Activated CD8-positive, alpha-beta memory T cell treated with anti-CD3 and anti-CD28 coated beads for 4 hours (primary cell): ENCODE measurements around the gene GPRC5D.

Source experiments
- DNase-seq, 2 donors: peaks; one replicate each; pipeline ENCODE4 v3.0.0-alpha.2; 2020; ENCODE audit warnings: low read depth in 2 of 2

The GPRC5D gene

DNA sequence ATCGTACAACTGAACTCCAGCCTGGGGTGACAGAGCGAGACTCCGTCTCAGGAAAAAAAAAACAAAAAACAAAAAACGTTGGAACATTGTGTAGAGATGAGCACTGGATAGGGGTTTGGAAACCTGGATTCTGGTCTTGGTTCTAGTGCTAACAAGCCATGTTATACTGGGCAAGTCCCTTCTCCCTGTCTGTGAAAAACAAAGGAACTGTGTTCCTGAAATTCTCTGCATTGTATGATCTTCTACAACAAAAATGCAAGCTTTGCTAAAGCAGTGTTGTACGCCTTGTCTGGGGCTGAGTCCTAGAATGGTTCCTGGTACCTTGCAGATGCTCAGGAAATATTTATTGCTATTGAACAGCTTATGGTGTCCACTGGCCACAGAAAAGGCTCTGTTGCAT, 13.4 kb downstream of the GPRC5D start:
- DNase-seq, result no peak

DNA sequence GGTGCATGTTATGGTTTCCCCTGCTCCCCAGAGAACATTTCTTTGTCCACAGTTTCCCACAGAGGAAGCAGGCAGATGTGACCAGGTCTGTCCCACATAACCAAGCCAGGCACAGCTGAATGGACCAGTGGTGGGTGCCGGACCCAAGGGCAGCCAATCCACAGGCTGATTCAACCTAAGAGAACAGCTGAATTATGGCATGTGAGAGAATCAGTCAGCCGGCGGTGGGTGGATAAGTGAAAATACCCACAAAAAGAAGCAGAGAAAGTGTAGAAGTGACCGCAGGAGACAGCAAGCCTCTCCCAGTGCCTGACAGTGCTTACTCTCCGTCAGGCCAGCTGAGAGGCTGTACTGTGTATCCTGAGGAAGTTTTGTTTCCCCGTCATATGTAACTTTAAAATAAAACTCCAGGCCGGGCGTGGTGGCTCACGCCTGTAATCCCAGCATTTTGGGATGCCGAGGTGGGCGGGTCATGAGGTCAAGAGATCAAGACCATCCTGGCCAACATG, 14.9 kb downstream of the GPRC5D start:
- no peak for DNase-seq

DNA sequence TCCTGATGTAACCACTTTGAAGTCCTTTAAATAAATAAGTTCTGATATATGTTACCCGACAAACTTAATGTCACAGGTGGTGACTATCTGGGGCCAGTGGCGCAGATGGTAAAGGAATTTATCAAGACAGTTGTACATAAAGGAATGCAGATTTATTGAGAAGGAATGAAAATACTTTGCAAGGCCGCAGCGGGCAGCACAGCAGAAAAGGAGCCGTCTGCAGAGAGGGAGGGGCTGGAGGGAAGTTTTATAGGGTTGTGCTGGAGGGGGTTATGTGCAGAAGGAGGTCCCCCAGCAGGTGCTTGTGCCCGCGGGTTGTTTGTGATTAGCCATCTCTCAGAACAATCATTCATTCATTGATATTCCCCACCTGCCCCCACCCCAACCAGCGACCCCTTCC, 17.4 kb downstream of the GPRC5D start:
- no peak for DNase-seq

DNA sequence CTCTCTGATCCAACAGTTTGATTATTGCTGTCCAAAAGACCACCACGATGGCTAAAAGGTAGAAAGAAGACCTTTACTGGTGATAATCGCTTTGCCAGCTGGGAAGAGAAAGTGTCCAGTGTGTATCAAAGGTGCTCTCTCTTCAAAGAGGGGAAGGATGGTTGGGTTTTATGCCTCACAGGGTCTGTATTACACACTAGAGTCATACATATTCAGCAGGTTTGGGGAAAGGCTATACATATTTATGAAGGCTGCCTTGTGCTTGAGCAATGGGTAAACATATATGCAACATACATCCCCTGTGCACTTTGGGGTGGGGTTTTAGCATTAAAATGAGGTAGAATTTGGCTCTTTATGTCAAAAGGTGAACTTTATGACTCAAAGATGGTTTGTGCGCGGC, 18.2 kb downstream of the GPRC5D start:
- DNase-seq, result no peak

DNA sequence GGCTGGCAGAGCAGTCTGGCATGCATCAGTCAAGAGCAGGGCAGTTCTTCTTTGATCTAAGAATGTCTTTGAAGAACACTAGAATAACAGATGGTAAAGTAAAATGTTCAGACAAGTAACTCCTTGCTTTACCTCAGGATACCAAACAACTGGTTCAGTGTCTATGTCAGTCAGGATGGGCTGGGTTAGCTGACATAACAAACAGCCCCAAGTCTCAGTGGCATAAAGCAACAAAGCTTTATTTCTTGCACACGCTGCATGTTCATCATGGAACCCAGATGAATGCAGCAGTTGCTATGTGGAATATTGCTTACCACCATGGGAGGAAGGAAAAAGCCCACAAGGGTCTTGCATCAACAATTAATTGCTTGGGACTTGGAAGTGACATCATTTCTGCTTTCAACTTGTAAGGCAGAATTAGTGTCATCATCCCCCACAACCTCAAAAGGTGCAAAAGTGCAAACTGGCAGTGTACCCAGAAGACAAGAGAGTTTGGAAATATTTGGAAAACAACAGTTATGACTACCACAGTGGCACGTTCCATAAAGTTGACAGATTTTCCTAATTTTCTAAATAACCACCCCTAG, 21.2 kb downstream of the GPRC5D start:
- no peak for DNase-seq

DNA sequence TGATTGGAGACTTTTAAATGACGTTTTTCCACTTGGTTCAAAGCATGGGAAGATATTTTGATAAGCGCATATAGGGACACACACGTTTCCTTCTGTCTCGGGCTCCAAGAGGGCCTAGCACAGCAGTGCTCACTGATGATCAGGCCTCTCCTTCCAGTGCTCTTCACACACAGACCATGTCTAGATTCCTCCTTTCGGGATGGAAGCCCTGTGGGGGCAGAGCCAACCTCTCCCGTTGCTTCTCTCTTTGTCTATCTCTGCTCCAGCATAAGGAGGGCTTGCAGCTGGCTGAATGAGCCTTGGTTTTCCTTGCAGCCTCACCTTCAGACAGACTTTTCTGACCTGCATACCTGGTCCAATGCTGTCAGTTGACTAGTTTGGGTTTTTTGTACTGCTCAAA, 22.3 kb downstream of the GPRC5D start:
- DNase-seq, result no peak

DNA sequence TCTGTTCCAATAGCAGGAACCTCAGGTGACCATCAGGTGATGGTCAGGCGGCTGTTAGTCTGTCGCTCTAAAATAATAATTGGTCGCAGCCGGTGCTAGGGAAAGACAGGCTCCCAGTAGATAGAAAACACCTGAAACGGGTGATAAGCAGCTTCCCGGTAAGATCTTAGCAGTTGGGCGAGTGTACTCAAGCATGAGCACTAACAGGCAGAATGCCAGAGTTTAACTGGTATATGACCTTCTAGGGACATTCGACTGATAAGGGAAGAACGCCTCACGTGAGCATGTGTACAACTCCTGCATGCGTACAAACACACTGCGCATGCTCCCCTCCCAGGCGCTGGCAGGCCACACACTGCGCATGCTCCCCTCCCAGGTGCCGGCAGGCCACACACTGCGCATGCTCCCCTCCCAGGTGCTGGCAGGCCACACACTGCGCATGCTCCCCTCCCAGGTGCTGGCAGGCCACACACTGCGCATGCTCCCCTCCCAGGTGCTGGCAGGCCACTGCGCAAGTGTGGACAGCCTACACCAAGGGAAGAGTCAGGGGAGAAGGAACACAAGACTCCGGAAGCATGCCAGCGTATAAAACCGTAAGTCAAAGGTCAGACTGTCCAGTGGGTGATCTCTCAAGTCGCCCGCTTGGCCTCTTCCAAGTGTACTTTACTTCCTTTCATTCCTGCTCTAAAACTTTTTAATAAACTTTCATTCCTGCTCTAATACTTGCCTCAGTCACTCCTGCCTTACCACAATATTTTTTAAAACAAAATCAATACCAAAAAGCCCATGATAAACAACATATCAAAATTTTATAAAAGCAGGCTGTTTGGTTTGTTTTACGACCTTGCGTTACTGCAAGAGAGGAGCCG, 24.5 kb downstream of the GPRC5D start:
- DNase-seq, result peak in 1 of 2 donors; percentile 0

DNA sequence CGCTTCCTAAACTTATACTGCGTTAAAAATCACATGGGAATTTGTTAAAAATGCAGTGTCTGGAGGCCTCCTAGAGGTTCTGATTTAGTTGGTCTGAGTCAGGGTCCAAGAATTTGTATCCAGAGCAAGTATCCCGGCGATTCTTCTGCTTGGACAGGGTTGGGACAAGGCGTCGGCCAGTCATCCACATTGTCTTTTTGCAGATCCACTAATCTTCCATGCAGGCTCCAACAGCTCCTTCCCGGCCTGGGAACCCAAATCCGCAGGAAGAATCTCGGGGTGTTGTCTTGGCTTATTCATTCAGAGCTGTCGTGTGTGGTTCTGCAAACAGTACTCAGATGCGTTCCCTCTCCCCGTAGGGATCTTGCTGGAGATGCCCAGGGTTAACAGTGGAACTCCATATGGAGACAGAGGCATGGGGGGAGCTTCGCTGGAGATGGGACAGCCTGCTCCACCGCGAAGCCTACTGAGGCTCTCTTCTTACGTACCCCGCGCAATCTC, 25.3 kb downstream of the GPRC5D start:
- DNase-seq, result no peak

DNA sequence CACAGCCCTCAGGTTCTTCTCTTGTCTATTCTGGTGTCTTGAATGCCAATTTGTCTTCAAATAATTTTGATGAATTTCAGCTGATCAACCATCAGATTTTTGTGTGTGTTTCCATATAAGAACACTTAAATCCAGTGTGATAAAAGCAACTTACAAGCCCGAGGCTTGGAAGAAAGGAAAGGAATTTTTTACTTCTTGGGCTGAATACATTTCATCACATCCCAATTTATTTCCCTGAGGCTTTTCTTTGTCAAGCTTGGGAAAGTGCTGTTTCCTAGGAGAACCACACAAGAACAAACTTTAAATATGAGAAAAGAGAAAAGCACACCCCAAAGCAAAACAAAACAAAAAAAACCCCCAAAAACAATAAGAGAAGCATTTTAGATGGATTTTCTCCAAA, 26.6 kb downstream of the GPRC5D start:
- no peak for DNase-seq

DNA sequence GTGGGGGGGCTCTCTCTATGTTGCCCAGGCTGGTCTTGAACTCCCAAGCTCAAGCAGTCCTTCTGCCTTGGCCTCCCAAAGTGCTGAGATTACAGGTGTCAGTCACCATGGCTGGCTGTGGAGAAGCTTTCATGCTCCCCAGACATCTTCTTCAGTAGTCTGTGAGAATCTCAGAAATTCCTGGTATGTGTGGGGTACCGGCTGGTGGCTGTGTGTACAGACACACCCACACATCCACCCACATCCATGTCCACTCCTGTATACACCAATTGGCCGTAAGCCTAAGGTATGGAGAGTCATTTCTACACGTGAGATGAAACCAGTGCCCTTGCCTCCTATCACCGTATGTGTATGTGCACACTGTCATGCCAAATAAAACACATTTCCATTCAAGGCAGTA, 27.8 kb downstream of the GPRC5D start:
- no peak for DNase-seq

DNA sequence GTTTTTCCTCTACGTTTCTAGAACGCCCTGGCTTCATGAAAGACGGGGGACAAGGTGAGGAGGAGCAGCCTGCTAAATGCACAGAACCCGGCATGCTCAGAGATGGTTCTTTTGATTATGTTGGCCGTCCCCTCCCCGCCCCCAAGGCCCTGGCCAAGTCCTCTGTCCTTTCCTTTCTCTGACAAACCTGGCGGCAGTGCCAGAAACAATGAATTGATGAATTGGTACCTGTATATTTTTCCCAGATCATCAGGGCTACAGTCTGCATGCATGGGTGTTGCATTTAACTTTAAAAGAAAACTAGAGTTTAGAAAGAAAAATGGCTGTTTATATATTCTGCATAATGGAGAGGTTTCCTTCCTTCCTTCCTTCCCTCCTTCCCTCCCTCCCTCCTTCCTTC, 29.0 kb downstream of the GPRC5D start:
- no peak for DNase-seq

DNA sequence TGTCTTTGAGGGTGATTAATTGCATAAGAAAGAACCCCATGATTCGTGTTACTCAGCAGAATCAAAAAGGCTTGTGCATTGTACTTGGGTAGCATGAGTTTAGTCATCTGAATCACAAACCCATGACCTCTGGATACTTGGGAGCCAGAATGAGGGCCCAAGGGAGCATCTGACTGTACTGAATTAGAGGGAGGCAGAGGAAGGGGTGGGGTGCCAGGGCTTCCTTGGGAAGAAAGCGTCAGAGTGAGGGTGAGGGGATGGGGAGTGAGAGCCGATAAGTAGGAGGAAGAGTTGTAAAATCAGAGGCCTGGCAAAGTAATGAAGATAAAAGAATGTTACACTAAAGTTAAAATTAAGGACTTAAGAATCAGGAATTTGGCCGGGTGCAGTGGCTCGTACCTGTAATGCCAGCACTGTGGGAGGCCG, 29.8 kb downstream of the GPRC5D start:
- no peak for DNase-seq

DNA sequence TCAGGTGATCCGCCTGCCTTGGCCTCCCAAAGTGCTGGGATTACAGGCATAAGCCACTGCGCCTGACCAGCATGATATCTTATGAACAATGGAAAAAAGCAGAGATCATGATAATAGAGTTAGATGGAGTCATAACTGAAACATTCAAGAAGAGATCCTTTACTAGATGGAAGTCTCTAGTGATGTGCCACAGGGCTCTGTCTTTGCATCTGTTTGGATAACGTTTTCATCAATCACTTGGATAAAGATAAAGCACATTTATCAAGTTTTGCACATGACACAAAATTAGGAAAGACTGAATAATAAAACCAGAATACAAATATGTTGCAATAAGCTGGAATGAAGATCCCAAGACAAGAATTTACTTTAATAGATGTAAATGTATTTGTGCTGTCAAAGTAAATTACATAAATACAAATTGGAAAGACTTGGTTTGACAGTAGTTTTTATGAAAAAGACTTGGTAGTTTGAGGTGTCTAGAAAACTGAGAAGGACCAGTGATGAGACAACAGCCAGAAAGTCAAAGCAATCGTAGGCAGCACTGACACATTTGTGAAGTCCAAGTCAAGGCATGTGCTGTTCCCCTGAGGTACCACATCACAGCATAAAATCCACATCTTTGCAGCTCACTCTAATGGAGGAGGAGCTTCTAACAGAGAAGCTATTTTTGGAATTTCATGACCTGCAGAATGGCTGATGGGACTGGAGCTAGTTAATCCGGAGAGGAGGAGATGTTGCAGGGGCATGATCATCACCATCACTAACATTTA, 32.1 kb downstream of the GPRC5D start:
- DNase-seq, result no peak

DNA sequence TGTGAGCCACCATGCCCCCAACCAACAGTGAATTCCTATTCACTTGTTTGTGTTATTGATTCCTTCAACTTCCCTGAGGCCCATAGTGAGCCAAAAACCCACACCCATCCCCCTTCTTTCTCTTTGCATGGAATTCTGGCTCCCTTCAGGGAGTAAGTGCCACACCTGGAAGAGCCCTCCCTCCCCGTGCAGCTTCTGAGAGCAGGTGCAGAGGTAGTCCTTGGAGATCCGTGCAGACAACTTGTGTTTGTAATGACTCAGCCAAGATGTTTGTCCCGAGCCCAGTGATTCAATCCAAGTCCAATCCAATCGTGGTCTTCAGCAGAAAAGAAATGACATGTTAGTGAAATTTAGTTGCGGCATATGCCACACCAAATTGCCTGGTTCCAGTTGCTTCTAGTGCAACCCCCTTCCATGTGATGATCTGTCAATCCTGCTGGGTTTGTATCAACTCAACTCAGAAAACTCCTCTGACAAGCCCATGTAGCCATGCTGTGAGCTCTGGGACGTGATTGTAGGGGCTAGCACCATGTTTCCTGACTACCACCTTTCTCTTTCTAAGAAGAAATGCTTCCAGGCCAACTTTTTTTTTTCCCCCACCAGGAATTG, 33.1 kb downstream of the GPRC5D start:
- no peak for DNase-seq

DNA sequence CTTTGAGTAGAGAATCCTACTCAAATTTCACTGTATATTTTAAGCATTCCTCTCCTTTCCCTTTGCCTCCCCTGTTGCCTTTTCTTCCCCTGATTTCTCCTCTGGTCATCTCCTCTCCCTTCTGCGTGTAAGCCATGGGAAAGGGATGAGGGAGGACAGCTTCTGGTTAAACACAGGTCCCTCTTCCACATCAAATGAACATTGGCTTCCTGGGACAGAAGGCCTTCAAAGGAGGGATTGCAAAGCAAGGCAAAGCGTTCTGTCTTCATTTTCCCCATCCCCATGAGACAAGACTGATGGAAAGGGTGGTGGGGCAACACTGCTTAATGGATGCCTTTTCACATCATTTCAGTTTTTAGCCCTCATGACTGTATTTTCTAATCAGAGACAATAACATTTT, 34.5 kb downstream of the GPRC5D start:
- DNase-seq, result no peak

DNA sequence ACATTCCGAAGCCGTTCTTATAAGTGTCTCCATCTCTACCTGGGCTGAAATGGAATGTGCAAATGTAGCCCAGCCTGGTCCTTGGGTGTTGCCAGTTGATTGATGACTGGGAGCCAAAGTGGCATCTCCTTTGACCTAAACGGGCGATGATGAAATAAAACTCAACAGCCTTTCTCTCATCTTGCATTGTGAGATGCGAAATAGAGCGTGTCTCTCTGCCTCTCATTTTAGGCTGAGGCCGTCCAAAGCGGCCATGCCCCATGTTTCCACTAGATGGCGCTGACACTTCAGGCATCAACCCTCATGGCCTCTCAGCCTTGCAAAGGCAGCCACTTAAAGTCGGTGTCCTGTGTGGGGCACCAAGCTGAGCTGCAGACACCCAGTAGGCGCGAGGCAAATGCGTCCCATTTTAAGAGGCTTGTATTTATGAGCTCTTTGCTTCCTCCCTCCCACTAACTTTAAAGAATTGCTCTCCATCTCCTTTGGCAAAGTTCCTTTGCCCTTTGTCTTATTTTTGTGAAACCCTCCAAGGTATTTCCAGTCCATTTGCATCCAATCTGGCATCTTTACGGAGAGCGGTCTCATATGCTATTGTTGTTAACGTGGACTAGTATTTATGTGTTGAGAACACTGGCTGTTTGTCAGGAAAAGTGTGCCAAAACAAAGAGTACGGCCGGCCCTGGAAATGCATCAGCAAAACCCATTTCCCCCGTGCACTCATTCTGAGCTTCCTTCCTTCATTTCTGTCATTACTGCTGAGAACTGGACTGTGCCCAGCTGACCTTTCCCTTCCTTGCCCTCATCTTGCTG, 35.6 kb downstream of the GPRC5D start:
- DNase-seq, result peak; percentile 64 to 72

DNA sequence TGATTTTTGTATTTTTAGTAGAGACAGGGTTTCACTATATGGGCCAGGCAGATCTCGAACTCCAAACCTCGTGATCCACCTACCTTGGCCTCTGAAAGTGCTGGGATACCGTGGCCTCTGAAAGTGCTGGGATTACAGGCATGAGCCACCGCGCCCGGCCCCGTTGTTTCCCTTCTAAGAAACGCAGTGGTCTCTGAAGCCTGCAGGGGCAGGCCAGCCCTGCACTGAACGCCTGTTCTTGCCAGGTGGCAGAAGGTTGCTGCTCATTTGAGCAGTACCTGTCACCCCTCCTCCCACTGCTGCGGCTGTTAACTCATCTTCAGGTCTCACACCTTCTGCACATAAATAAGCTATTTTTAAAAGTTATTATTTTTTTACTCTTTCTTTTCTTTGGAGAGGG, 36.3 kb downstream of the GPRC5D start:
- DNase-seq, result no peak

DNA sequence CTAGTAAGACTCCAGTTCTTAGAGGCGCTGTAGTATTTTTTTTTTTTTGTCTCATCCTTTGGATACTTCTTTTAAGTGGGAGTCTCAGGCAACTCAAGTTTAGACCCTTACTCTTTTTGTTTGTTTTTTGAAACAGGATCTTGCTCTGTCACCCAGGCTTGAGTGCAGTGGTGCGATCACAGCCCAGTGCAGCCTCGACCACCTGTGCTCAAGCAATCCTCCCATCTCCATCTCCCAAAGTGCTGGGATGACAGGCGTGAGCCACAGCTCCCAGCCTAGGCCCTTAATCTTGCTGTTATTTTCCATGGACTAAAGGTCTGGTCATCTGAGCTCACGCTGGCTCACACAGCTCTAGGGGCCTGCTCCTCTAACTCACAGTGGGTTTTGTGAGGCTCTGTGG, 39.3 kb downstream of the GPRC5D start:
- DNase-seq, result no peak

DNA sequence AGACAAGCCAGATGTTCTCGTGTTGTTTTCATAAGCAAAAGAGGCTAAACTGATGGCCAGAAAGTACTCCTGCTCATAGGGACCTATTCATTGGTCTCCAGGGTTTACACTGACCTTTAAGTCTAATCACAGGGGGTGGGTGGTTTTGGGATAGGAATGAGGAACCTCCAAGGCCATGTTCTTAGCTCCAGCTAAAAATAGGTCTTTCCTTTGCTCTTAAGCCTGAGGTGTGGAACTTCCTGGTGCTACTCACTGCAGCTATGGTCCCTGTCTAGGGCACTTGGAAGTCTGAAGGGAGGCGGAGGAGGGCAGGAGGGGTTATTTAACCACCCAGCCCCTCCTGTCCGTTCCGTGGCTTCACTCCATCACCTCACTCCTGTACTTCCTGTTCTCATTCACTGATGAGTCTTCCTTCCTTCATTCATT, 42.0 kb downstream of the GPRC5D start:
- no peak for DNase-seq

DNA sequence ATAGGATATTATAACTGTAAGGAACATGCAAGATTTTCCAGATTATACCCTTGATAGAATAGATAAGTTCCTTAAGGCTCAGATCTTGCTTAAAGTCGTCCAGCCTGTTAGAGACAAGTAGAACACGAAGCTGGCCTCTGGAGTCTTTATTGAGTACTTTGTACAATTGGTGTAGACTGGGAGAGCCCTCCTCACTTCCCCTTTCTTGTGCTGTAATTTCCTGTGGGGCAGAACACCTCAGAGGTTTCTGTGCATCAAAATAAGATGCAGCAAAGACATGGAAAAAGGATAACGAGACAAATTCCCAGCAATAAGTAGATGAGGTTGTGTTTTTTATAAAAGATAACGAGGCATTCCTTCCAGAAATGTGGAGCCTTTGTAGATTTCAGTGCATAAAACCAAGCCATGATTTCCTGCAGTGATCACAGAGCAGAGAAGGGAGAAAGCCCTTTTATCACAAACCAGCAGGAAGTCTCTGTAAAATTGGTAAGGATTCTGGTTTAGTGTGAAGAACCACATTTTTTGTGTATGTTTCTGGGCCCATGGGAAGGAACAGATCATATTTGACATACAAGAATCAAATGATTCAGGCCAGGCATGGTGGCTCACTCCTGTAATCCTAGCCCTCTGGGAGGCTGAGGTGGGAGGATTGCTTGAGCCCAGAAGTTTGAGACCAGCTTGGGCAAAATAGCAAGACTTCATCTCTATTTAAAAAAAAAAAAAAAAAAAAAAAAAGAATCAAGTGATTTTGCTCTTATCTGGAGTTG, 42.6 kb downstream of the GPRC5D start:
- no peak for DNase-seq
